Right lobe of liver (tissue), 4 donors: ENCODE measurements around the gene NRP2.

Source experiments
- CTCF ChIP-seq, 4 donors: fragments of 200-600 bp in 3 of 4; fragments of 450-650 bp in 1 of 4; IDR thresholded peaks; one replicate each; pipeline versions ENCODE4 v1.5.1 to v1.8.0; 2016 to 2022; ENCODE audit warnings: antibody characterized with exemption in 4 of 4, mild to moderate bottlenecking in 2 of 4
- POLR2A ChIP-seq: fragments of 450-650 bp; IDR thresholded peaks from one replicate; pipeline ENCODE4 v1.6.1; 2017; ENCODE audit warnings: antibody characterized with exemption, mild to moderate bottlenecking
- donor health status: DM: no; HTN: no; CAD: no.
- donor health status: DM: no; HTN: no; CAD: no.
- donor health status: DM: no; HTN: yes; CAD: no.

- TF ChIP-seq CTCF (IDR thresholded peaks at IDR 0.05) (no peak), POLR2A (no peak)
Measured at GRCh38 chr2:205802065-205802464, 119.8 kb downstream of the NRP2 start.
